NOMO-1 treated with dmso at 0.1 percent for 144 hours (cell line): ENCODE data around the gene CENPV.
"Not testable (repeated sequence)": the region's sequence is repeated elsewhere in the genome, so short reads cannot be mapped to it uniquely, and the experiment has no call there.

ENCODE experiments used
- DNase-seq: peaks from one replicate; lab custom pipeline; 2025; ENCODE audit not compliant: unreplicated experiment; lab: John Stamatoyannopoulos, UW

The CENPV gene

GRCh38 chr17:16314859-16315258, 38.4 kb downstream of the CENPV start:
- DNase-seq = no peak

- DNase-seq = no peak
Observed at GRCh38 chr17:16314189-16314588, 39.1 kb downstream of the CENPV start.

GRCh38 chr17:16313139-16314090, 39.9 kb downstream of the CENPV start:
- DNase-seq = no peak

- not testable (repeated sequence) for DNase-seq
Observed at GRCh38 chr17:16312061-16312460, 41.2 kb downstream of the CENPV start.

GRCh38 chr17:16306211-16306610, 47.1 kb downstream of the CENPV start:
- no peak for DNase-seq

GRCh38 chr17:16304830-16305229, 48.4 kb downstream of the CENPV start:
- DNase-seq = peak; percentile 13

GRCh38 chr17:16302856-16303255, 50.4 kb downstream of the CENPV start:
- DNase-seq = no peak

- no peak for DNase-seq
Observed at GRCh38 chr17:16301963-16302855, 51.1 kb downstream of the CENPV start.

GRCh38 chr17:16300554-16300953, 52.7 kb downstream of the CENPV start:
- no peak for DNase-seq

- no peak for DNase-seq
Observed at GRCh38 chr17:16298140-16298662, 55.1 kb downstream of the CENPV start.

- no peak for DNase-seq
Observed at GRCh38 chr17:16297367-16298139, 55.7 kb downstream of the CENPV start.

- DNase-seq = not testable (repeated sequence)
Observed at GRCh38 chr17:16296072-16296471, 57.2 kb downstream of the CENPV start.

GRCh38 chr17:16294560-16294959, 58.7 kb downstream of the CENPV start:
- no peak for DNase-seq

- no peak for DNase-seq
Observed at GRCh38 chr17:16293931-16294330, 59.3 kb downstream of the CENPV start.
